Heart left ventricle (tissue), 13 donors: ENCODE results near the gene CPT1B.

ENCODE experiments used
- CTCF ChIP-seq, 12 donors: fragments of 200-600 bp; sonication (generic) in 4 of 12; IDR thresholded peaks; one replicate each; pipeline versions ENCODE4 v1.5.0 to v1.8.0; 2018 to 2022; ENCODE audit warnings: antibody characterized with exemption in 12 of 12, mild to moderate bottlenecking in 5 of 12
- POLR2A ChIP-seq, 2 donors: fragments of 450-650 bp; IDR thresholded peaks; one replicate each; pipeline ENCODE4 v1.6.1; 2017; ENCODE audit warnings: antibody characterized with exemption in 2 of 2, mild to moderate bottlenecking in 2 of 2, moderate library complexity in 2 of 2
- donor health status: ischemic (EF 13 %, LVEDD 7.1; RV severe dilation, severe dysfunction).
- donor health status: DM: no; HTN: yes; CAD: no.
- donor health status: DM: no; HTN: no; CAD: no.
- donor health status: ischemic (EF 25% LVEDD 6.9; RV normal size, moderate dysfunction).
- donor health status: ischemic (EF 25% LVEDD 5.7; RV mildly dilated, moderate dysfunction).
- donor health status: ischemic (EF 35%, LVEDD 5.7; RV mildly dilated, moderate dysfunction).
- donor health status: nonischemic (EF 11% LVEDD 7.7; RV severe dilation, severe dysfunction).
- donor health status: DM: yes; HTN: yes; CAD: no.
- donor health status: PGD.
- donor health status: ischemic (EF 29% LVEDD 5.4; RV normal size, mild dysfunction).
- donor health status: nonischemic (EF 23%, LVEDD 6.1; RV moderate dilation, normal function).

GRCh38 chr22:50606946-50607658, 28.9 kb upstream of the CPT1B start:
- TF ChIP-seq CTCF (IDR thresholded peaks at IDR 0.05) (no peak), POLR2A (IDR thresholded peaks at IDR 0.05) (no peak)
